H9 (cell line): ENCODE data around the gene CLC. TPM values are rescaled to one million over a fixed set of nuclear protein-coding genes. Genes with fewer than 3 reads are reported as not detected.

ENCODE experiments used
- DNase-seq: peaks from one replicate; pipeline ENCODE4 v3.0.0-alpha.2; 2017
- H2AFZ ChIP-seq: one replicate; pipeline ENCODE4 v1.6.1; 2013; ENCODE audit warnings: mild to moderate bottlenecking, low read length, control low read depth, moderate library complexity
- H2AK5ac ChIP-seq: 2 replicates; pipeline ENCODE4 v1.6.1; 2013; ENCODE audit warnings: low read length, control low read depth, mixed read lengths; ENCODE audit not compliant: insufficient read length
- H2BK120ac ChIP-seq: one replicate; pipeline ENCODE4 v1.6.1; 2013; ENCODE audit warnings: low read depth, mild to moderate bottlenecking, low read length, control low read depth, inconsistent platforms; ENCODE audit not compliant: poor library complexity, severe bottlenecking
- H2BK12ac ChIP-seq: 2 replicates; pipeline ENCODE4 v1.6.1; 2013; ENCODE audit warnings: low read length, control low read depth, mixed read lengths, low read depth; ENCODE audit not compliant: insufficient read length
- H2BK15ac ChIP-seq: 2 replicates; pipeline ENCODE4 v1.6.1; 2013; ENCODE audit warnings: low read depth, low read length, control low read depth
- H2BK20ac ChIP-seq: one replicate; pipeline ENCODE4 v1.6.1; 2013; ENCODE audit warnings: low read depth, mild to moderate bottlenecking, low read length, control low read depth, inconsistent platforms; ENCODE audit not compliant: poor library complexity, severe bottlenecking
- H2BK5ac ChIP-seq: 2 replicates; pipeline ENCODE4 v1.6.1; 2013; ENCODE audit warnings: low read length, control low read depth, mixed read lengths; ENCODE audit not compliant: insufficient read length
- H3K14ac ChIP-seq: 2 replicates; pipeline ENCODE4 v1.6.1; 2013; ENCODE audit warnings: low read length, control low read depth; ENCODE audit not compliant: insufficient read depth
- H3K18ac ChIP-seq: 2 replicates; pipeline ENCODE4 v1.6.1; 2013; ENCODE audit warnings: low read depth, mild to moderate bottlenecking, mixed read lengths, low read length, control low read depth; ENCODE audit not compliant: insufficient read length
- H3K23ac ChIP-seq: 2 replicates; pipeline ENCODE4 v1.6.1; 2013; ENCODE audit warnings: low read length, control low read depth, mixed read lengths, low read depth; ENCODE audit not compliant: insufficient read length
- H3K23me2 ChIP-seq: 2 replicates; pipeline ENCODE4 v1.6.1; 2013; ENCODE audit warnings: low read depth, mild to moderate bottlenecking, mixed read lengths, low read length, control low read depth; ENCODE audit not compliant: insufficient read length, poor library complexity, severe bottlenecking
- H3K27ac ChIP-seq: 2 replicates; pipeline ENCODE4 v1.5.1; 2013; ENCODE audit warnings: low read length, control low read depth, mixed read lengths, low read depth; ENCODE audit not compliant: insufficient read length
- H3K27me3 ChIP-seq: 2 replicates; pipeline ENCODE4 v1.6.1; 2013; ENCODE audit warnings: low read length, control low read depth, inconsistent platforms; ENCODE audit not compliant: insufficient read depth
- H3K4ac ChIP-seq: 2 replicates; pipeline ENCODE4 v1.6.1; 2013; ENCODE audit warnings: low read depth, mild to moderate bottlenecking, control low read depth, inconsistent platforms, low read length, moderate library complexity
- H3K4me1 ChIP-seq: 2 replicates; pipeline ENCODE4 v1.6.1; 2013; ENCODE audit warnings: low read length, control low read depth, inconsistent platforms; ENCODE audit not compliant: insufficient read depth
- H3K4me2 ChIP-seq: 2 replicates; pipeline ENCODE4 v1.6.1; 2013; ENCODE audit warnings: low read length, control low read depth, mixed read lengths; ENCODE audit not compliant: insufficient read length, insufficient read depth
- H3K56ac ChIP-seq: 2 replicates; pipeline ENCODE4 v1.6.1; 2013; ENCODE audit warnings: low read depth, mild to moderate bottlenecking, mixed read lengths, low read length, control low read depth; ENCODE audit not compliant: insufficient read length
- H3K79me1 ChIP-seq: 2 replicates; pipeline ENCODE4 v1.6.1; 2013; ENCODE audit warnings: low read depth, mild to moderate bottlenecking, moderate library complexity, low read length, control low read depth, inconsistent platforms; ENCODE audit not compliant: insufficient read depth, poor library complexity, severe bottlenecking
- H3K79me2 ChIP-seq: 2 replicates; pipeline ENCODE4 v1.6.1; 2013; ENCODE audit warnings: low read length, control low read depth, inconsistent platforms; ENCODE audit not compliant: insufficient read depth
- H3K9ac ChIP-seq: 2 replicates; pipeline ENCODE4 v1.6.1; 2013; ENCODE audit warnings: low read length, control low read depth, mixed read lengths; ENCODE audit not compliant: insufficient read length; ENCODE audit errors: extremely low read depth
- H3K9me3 ChIP-seq: one replicate; pipeline ENCODE4 v1.6.1; 2013; ENCODE audit warnings: low read depth, low read length, inconsistent platforms; ENCODE audit not compliant: control insufficient read depth
- H3T11ph ChIP-seq: one replicate; pipeline ENCODE4 v1.6.1; 2013; ENCODE audit warnings: mild to moderate bottlenecking, low read length, control low read depth, inconsistent platforms
- H4K20me1 ChIP-seq: one replicate; pipeline ENCODE4 v1.6.1; 2013; ENCODE audit not compliant: control insufficient read depth, insufficient read length, insufficient read depth
- H4K5ac ChIP-seq: 2 replicates; pipeline ENCODE4 v1.6.1; 2013; ENCODE audit warnings: low read depth, mild to moderate bottlenecking, mixed read lengths, low read length, control low read depth; ENCODE audit not compliant: insufficient read length
- H4K8ac ChIP-seq: replicated peaks from 2 replicates; pipeline ENCODE4 v1.6.1; 2013; ENCODE audit warnings: low read length, control low read depth, mixed read lengths, low read depth; ENCODE audit not compliant: insufficient read length
- H4K91ac ChIP-seq: 2 replicates; pipeline ENCODE4 v1.6.1; 2013; ENCODE audit warnings: low read depth, mild to moderate bottlenecking, moderate library complexity, mixed read lengths, low read length, control low read depth; ENCODE audit not compliant: insufficient read length
- H3K27ac Mint-ChIP-seq, 3 experiments: 2 replicates in 2 of 3; 3 replicates in 1 of 3; pipeline ENCODE4 v1.8.0; 2020 to 2021; ENCODE audit warnings: mixed read lengths in 3 of 3, mild to moderate bottlenecking in 1 of 3, moderate library complexity in 1 of 3
- H3K27me3 Mint-ChIP-seq: 2 replicates; pipeline ENCODE4 v1.8.0; 2021; ENCODE audit warnings: low read depth, mild to moderate bottlenecking, moderate library complexity, mixed read lengths
- H3K36me3 Mint-ChIP-seq, 3 experiments: 2 replicates in 2 of 3; 3 replicates in 1 of 3; pipeline ENCODE4 v1.8.0; 2020 to 2021; ENCODE audit warnings: low read depth in 3 of 3, mixed read lengths in 3 of 3; ENCODE audit not compliant: insufficient read depth in 1 of 3
- H3K4me1 Mint-ChIP-seq, 2 experiments: 2 replicates each; pipeline ENCODE4 v1.8.0; 2020; ENCODE audit warnings: mixed read lengths in 2 of 2
- H3K4me3 Mint-ChIP-seq, 2 experiments: 2 replicates in 1 of 2; 3 replicates in 1 of 2; pipeline ENCODE4 v1.8.0; 2020 to 2021; ENCODE audit warnings: mild to moderate bottlenecking in 2 of 2, mixed read lengths in 2 of 2, moderate library complexity in 1 of 2
- H3K9me3 Mint-ChIP-seq, 2 experiments: 2 replicates in 1 of 2; 3 replicates in 1 of 2; pipeline ENCODE4 v1.8.0; 2020; ENCODE audit warnings: mild to moderate bottlenecking in 2 of 2, mixed read lengths in 2 of 2, moderate library complexity in 1 of 2
- CTCF ChIP-seq: fragments of 200-600 bp; sonication (generic); conservative IDR thresholded peaks from 3 replicates; pipeline ENCODE4 v1.8.0; 2021; ENCODE audit warnings: antibody characterized with exemption, mild to moderate bottlenecking
- WGBS: extraction: QIAGEN DNeasy Blood & Tissue Kit; methylation state at CpG from one replicate; pipeline ENCODE4 v1.1.7; 2013; ENCODE audit warnings: missing lambda C conversion rate, low lambda C conversion rate, mixed read lengths; ENCODE audit not compliant: insufficient read length; ENCODE audit errors: extremely low coverage; 5-methylcytosine and 5-hydroxymethylcytosine counted together
- total RNA-seq: library from RNA; stranded (reverse); gene quantifications from 2 replicates; pipeline ENCODE4 v1.2.1, GENCODE V29; 2021

The CLC gene
- total RNA-seq, 1 experiment from 2014 or later, result 0.39 TPM

GRCh38 chr19:39740395-39740794, 2.6 kb upstream of the CLC start:
- 100% methylated on average over 1 of the region's 1 CpG for WGBS
- H4K20me1 ChIP-seq, result no peaks in the 10 kb centered on the region
- H2BK120ac ChIP-seq, result no peak overlapping the region
- no peak for TF ChIP-seq CTCF
- no peak overlapping the region for H3K4ac ChIP-seq
- H3K27ac ChIP-seq, result no peak overlapping the region
- H3K4me1 ChIP-seq, result no peaks in the 10 kb centered on the region; the same call in 1 of the 2 replicates
- no peak overlapping the region for H3K14ac ChIP-seq
- no peak overlapping the region for H3K56ac ChIP-seq
- H3K4me3 Mint-ChIP-seq, result no peak overlapping the region
- no peak overlapping the region for H2BK12ac ChIP-seq
- no peak overlapping the region for H3K23ac ChIP-seq
- H3K27me3 Mint-ChIP-seq, result peaks cover 15% of the 10 kb centered on the region
- no peaks in the 10 kb centered on the region for H3K23me2 ChIP-seq
- H3K4me1 Mint-ChIP-seq, result no peaks in the 10 kb centered on the region; a peak in 1 of 4 replicates
- no peaks in the 10 kb centered on the region for H3K9me3 ChIP-seq
- H3K79me2 ChIP-seq, result no peaks in the 10 kb centered on the region
- no peak overlapping the region for H2BK5ac ChIP-seq
- H3K27me3 ChIP-seq, result no peaks in the 10 kb centered on the region
- H3K27ac Mint-ChIP-seq, result no peak overlapping the region
- no peak overlapping the region for H3T11ph ChIP-seq
- H3K9ac ChIP-seq, result no peak overlapping the region
- H3K9me3 Mint-ChIP-seq, result no peaks in the 10 kb centered on the region
- no peak overlapping the region for H4K8ac ChIP-seq
- H4K91ac ChIP-seq, result no peak overlapping the region
- no peak overlapping the region for H2BK15ac ChIP-seq
- no peak overlapping the region for H3K4me2 ChIP-seq
- H4K5ac ChIP-seq, result no peak overlapping the region
- no peak overlapping the region for H3K18ac ChIP-seq
- H3K36me3 Mint-ChIP-seq, result no peaks in the 10 kb centered on the region
- no peak overlapping the region for H2AK5ac ChIP-seq
- no peaks in the 10 kb centered on the region for H3K79me1 ChIP-seq
- H2AFZ ChIP-seq, result no peak overlapping the region
- no peak for DNase-seq
- H2BK20ac ChIP-seq, result no peak overlapping the region
